HG03159 (cell line): ENCODE data around the gene WDR93.
A peak's percentile ranks its signal among the peaks of the same experiment; 100 is the strongest.

Experiments
- ATAC-seq: cut with Tn5 transposase; IDR thresholded peaks from one replicate; pipeline ENCODE4 v1.9.1; 2021; ENCODE audit warnings: mild to moderate bottlenecking, moderate library complexity; ENCODE audit not compliant: unreplicated experiment

The WDR93 gene

GRCh38 chr15:89690276-89691218 lies at the start of gene WDR93, which contains the start of gene PEX11A:
TSS of gene WDR93 (plus strand) at chr15:89690811. CDS start at chr15:89701747, 10,936 bp downstream.
TSS of gene PEX11A (minus strand) at chr15:89690754. CDS start at chr15:89690632, 122 bp downstream.
- ATAC-seq: peak; percentile 91

GRCh38 chr15:89641053-89641452 lies 49.6 kb upstream of the WDR93 start:
- no peak for ATAC-seq

GRCh38 chr15:89642106-89642505 lies 48.5 kb upstream of the WDR93 start:
- ATAC-seq: no peak

- no peak for ATAC-seq
These were observed 44.9 kb upstream of the WDR93 start for GRCh38 chr15:89645680-89646079.

- no peak for ATAC-seq
These were observed 44.0 kb upstream of the WDR93 start for GRCh38 chr15:89646416-89647141.

- no peak for ATAC-seq
These were observed 43.3 kb upstream of the WDR93 start for GRCh38 chr15:89647191-89647851.

- ATAC-seq: no peak
These were observed 42.3 kb upstream of the WDR93 start for GRCh38 chr15:89648106-89649012.

GRCh38 chr15:89649013-89649625 lies 41.5 kb upstream of the WDR93 start:
- no peak for ATAC-seq

- ATAC-seq: no peak
These were observed 40.9 kb upstream of the WDR93 start for GRCh38 chr15:89649716-89650115.

GRCh38 chr15:89652131-89652530 lies 38.5 kb upstream of the WDR93 start:
- no peak for ATAC-seq

GRCh38 chr15:89652666-89653065 lies 37.9 kb upstream of the WDR93 start:
- no peak for ATAC-seq

GRCh38 chr15:89653578-89653977 lies 37.0 kb upstream of the WDR93 start:
- ATAC-seq: no peak

GRCh38 chr15:89654301-89654761 lies 36.3 kb upstream of the WDR93 start:
- ATAC-seq: no peak

- ATAC-seq: no peak
These were observed 35.5 kb upstream of the WDR93 start, which contains the start of gene KIF7 for GRCh38 chr15:89654847-89655805. TSS of gene KIF7 (minus strand) at chr15:89655467. CDS start at chr15:89652930, 2,537 bp downstream.

GRCh38 chr15:89656116-89656815 lies 34.3 kb upstream of the WDR93 start:
- ATAC-seq: no peak

- no peak for ATAC-seq
These were observed 32.9 kb upstream of the WDR93 start for GRCh38 chr15:89657686-89658200.

- no peak for ATAC-seq
These were observed 31.3 kb upstream of the WDR93 start for GRCh38 chr15:89659295-89659694.

GRCh38 chr15:89660556-89660955 lies 30.1 kb upstream of the WDR93 start:
- ATAC-seq: no peak
